Measurements from ENCODE around the gene TGFB1I1.

- TF ChIP-seq CTCF (conservative IDR thresholded peaks at IDR 0.05 in 1 of 2, IDR thresholded peaks at IDR 0.05 in 1 of 2; ENCODE audit: extremely low read depth in 1 of 2, insufficient read depth in 1 of 2, low read depth in 1 of 2, low read length in 2 of 2) = no peak
- no peak for TF ChIP-seq EZH2 (IDR thresholded peaks at IDR 0.05; ENCODE audit: borderline replicate concordance, low read length)
These were observed 2.3 kb downstream of the TGFB1I1 start for GRCh38 chr16:31474173-31474714.
